Endothelial cell of umbilical vein (primary cell): ENCODE measurements around the gene ANKAR. TPM values are rescaled to one million over a fixed set of nuclear protein-coding genes. Genes with fewer than 3 reads are reported as not detected.
"Not testable (repeated sequence)": the region's sequence is repeated elsewhere in the genome, so short reads cannot be mapped to it uniquely, and the experiment has no call there.

ENCODE experiments used
- BruUV-seq: library from RNA; stranded (reverse); fragments of 400-500 nt; replicated peaks from 2 replicates; lab custom pipeline; 2021; lab: Mats Ljungman, UMichigan
- CTCF ChIA-PET: fragments of 300-600, 350-600 bp; sonication (Branson Sonifier 250); formaldehyde crosslinking; loops from one replicate; lab custom pipeline; 2021; ENCODE audit warnings: antibody characterized with exemption, inconsistent platforms; lab: Charles Lee
- POLR2A ChIA-PET: fragments of 300-600, 350-600 bp; sonication (Branson Sonifier 250); formaldehyde crosslinking; loops from one replicate; lab custom pipeline; 2021; ENCODE audit warnings: antibody characterized with exemption, inconsistent platforms; lab: Charles Lee
- DNase-seq: peaks from one replicate; pipeline ENCODE4 v3.0.0-alpha.2; 2011; ENCODE audit warnings: low read depth, low spot score
- FAIRE-seq: peaks from 2 replicates; lab custom pipeline; 2011; peaks lifted over from hg19 to GRCh38; lab: Jason Lieb, UNC
- H2AFZ ChIP-seq: 2 replicates; pipeline ENCODE4 v1.6.0; 2012; ENCODE audit warnings: low read depth, low read length, control low read depth, inconsistent platforms
- H3K27ac ChIP-seq: 2 replicates; pipeline ENCODE4 v1.5.1; 2011; ENCODE audit warnings: low read depth, mild to moderate bottlenecking, control low read depth, low read length, moderate library complexity; ENCODE audit not compliant: insufficient read depth
- H3K27me3 ChIP-seq, 2 experiments: 2 replicates each; pipeline versions ENCODE4 v1.6.0 to v1.6.1; 2011; ENCODE audit warnings: low read length in 2 of 2, mixed read lengths in 1 of 2; ENCODE audit not compliant: control insufficient read depth in 2 of 2, insufficient read depth in 2 of 2
- H3K36me3 ChIP-seq, 2 experiments: 2 replicates in 1 of 2; 3 replicates in 1 of 2; pipeline ENCODE4 v1.5.1; 2011; ENCODE audit warnings: low read length in 2 of 2, mild to moderate bottlenecking in 1 of 2, moderate library complexity in 1 of 2; ENCODE audit not compliant: control insufficient read depth in 2 of 2, insufficient read depth in 2 of 2; ENCODE audit errors: extremely low read depth in 1 of 2
- H3K4me1 ChIP-seq: 3 replicates; pipeline ENCODE4 v1.5.1; 2011; ENCODE audit warnings: mild to moderate bottlenecking, low read length; ENCODE audit not compliant: control insufficient read depth, insufficient read depth; ENCODE audit errors: extremely low read depth
- H3K4me2 ChIP-seq: 2 replicates; pipeline ENCODE4 v1.6.1; 2011; ENCODE audit warnings: low read length, control low read depth, mixed read lengths; ENCODE audit not compliant: insufficient read depth
- H3K4me3 ChIP-seq, 3 experiments: fragments of 200-600 bp in 1 of 3; sonication (generic), shearing (Covaris generic) in 1 of 3; replicated peaks in 1 of 3; 2 replicates each; pipeline ENCODE4 v1.5.1; 2011 to 2016; ENCODE audit warnings: control low read depth in 3 of 3, low read length in 3 of 3, mild to moderate bottlenecking in 2 of 3, inconsistent platforms in 1 of 3, low read depth in 1 of 3, moderate library complexity in 1 of 3; ENCODE audit not compliant: insufficient read depth in 1 of 3
- H3K79me2 ChIP-seq: 2 replicates; pipeline ENCODE4 v1.6.0; 2012; ENCODE audit warnings: low read length, inconsistent platforms; ENCODE audit not compliant: control insufficient read depth, insufficient read depth
- H3K9ac ChIP-seq: replicated peaks from 2 replicates; pipeline ENCODE3; 2011; ENCODE audit warnings: low read length, control low read depth; ENCODE audit not compliant: insufficient read depth; ENCODE audit errors: extremely low read depth
- H3K9me1 ChIP-seq: replicated peaks from 3 replicates; pipeline ENCODE4 v1.6.0; 2011; ENCODE audit warnings: mild to moderate bottlenecking, low read length; ENCODE audit not compliant: control insufficient read depth, insufficient read depth; ENCODE audit errors: extremely low read depth
- H3K9me3 ChIP-seq: replicated peaks from 2 replicates; pipeline ENCODE4 v1.5.1; 2012; ENCODE audit warnings: low read length, inconsistent platforms; ENCODE audit not compliant: control insufficient read depth, insufficient read depth
- H4K20me1 ChIP-seq: replicated peaks from 2 replicates; pipeline ENCODE3; 2011; ENCODE audit warnings: mild to moderate bottlenecking, low read length; ENCODE audit not compliant: control insufficient read depth, insufficient read depth; ENCODE audit errors: extremely low read depth
- EZH2 ChIP-seq: IDR thresholded peaks from 2 replicates; pipeline ENCODE4 v1.6.1; 2012; ENCODE audit warnings: borderline replicate concordance, low read depth, mild to moderate bottlenecking, moderate library complexity, low read length, inconsistent platforms; ENCODE audit not compliant: severe bottlenecking
- FOS ChIP-seq: IDR thresholded peaks from 2 replicates; pipeline ENCODE4 v1.6.1; 2011; ENCODE audit warnings: mild to moderate bottlenecking, low read length, moderate library complexity, borderline replicate concordance; ENCODE audit not compliant: insufficient read depth
- GATA2 ChIP-seq: IDR thresholded peaks from 2 replicates; pipeline ENCODE4 v1.7.0; 2011; ENCODE audit warnings: low read depth, mild to moderate bottlenecking, moderate library complexity, mixed read lengths, low read length; ENCODE audit not compliant: insufficient read length, insufficient read depth
- JUN ChIP-seq: IDR thresholded peaks from 2 replicates; pipeline ENCODE4 v1.6.1; 2011; ENCODE audit warnings: borderline replicate concordance, low read depth; ENCODE audit not compliant: insufficient read length, insufficient read depth
- MAX ChIP-seq: IDR thresholded peaks from 2 replicates; pipeline ENCODE4 v1.6.1; 2011; ENCODE audit not compliant: insufficient read depth, insufficient read length
- MYC ChIP-seq: IDR thresholded peaks from one replicate; pipeline ENCODE4 v1.6.1; 2011; ENCODE audit warnings: mild to moderate bottlenecking, low read depth, low read length
- POLR2A ChIP-seq: IDR thresholded peaks from 2 replicates; pipeline ENCODE4 v1.6.1; 2012; ENCODE audit warnings: low read depth, mild to moderate bottlenecking, control low read depth, low read length
- POLR2AphosphoS5 ChIP-seq: IDR thresholded peaks from 2 replicates; pipeline ENCODE4 v1.6.1; 2012; ENCODE audit warnings: low read depth, mild to moderate bottlenecking, control low read depth, low read length, moderate library complexity; ENCODE audit not compliant: insufficient read depth
- dilution Hi-C: fragments of 300-500 bp; cut with MboI; formaldehyde crosslinking; loops from one replicate; pipeline ENCODE4 v1.15.0; 2019; ENCODE audit warnings: low sequenced_read_pairs; ENCODE audit not compliant: extremely low pct_ligation_motif_present
- intact Hi-C: fragments of 100-400 bp; cut with micrococcal nuclease; formaldehyde crosslinking; loops from one replicate; pipeline ENCODE4 v1.10.0; 2022
- polyA plus RNA-seq, 4 experiments: library from polyadenylated mRNA; depleted of rRNA in 3 of 4; stranded (reverse) in 3 of 4; unstranded in 1 of 4; fragments of >200 nt; gene quantifications; 2 replicates each; pipeline versions ENCODE4 v1.2.1 to v1.2.3, GENCODE V29; 2011 to 2012; ENCODE audit warnings: missing spikeins in 1 of 4
- total RNA-seq: library from RNA; stranded (reverse); gene quantifications from 2 replicates; pipeline ENCODE4 v1.2.3, GENCODE V29; 2021
- TF ChIP-seq, protein P1 (sequence below), 2 donors: IDR thresholded peaks; 1 replicate in 1 of 2; 2 replicates in 1 of 2; pipeline ENCODE4 v1.5.1; 2011; ENCODE audit warnings: low read length in 2 of 2, mild to moderate bottlenecking in 2 of 2, moderate library complexity in 2 of 2, control low read depth in 1 of 2, inconsistent platforms in 1 of 2, low read depth in 1 of 2; ENCODE audit not compliant: insufficient read depth in 1 of 2; ENCODE audit errors: extremely low read depth in 1 of 2

Gene ANKAR
- total and polyA plus RNA-seq, 2 donors (not counting 3 experiments of a cell fraction or from before 2014, with no cell fraction given), result 1.3 to 4.3 TPM

GRCh38 chr2:189717593-189717992 lies 43.1 kb downstream of the ANKAR start:
- H4K20me1 ChIP-seq, intact Hi-C loops, H3K4me2 ChIP-seq, H3K79me2 ChIP-seq, H3K27me3 ChIP-seq, H3K9me3 ChIP-seq, POLR2A ChIA-PET, H3K36me3 ChIP-seq, H3K4me1 ChIP-seq, H2AFZ ChIP-seq, CTCF ChIA-PET, H3K9me1 ChIP-seq, DNase-seq, H3K9ac ChIP-seq, H3K27ac ChIP-seq, H3K4me3 ChIP-seq, BruUV-seq, FAIRE-seq, dilution Hi-C loops: not testable (repeated sequence)

DNA sequence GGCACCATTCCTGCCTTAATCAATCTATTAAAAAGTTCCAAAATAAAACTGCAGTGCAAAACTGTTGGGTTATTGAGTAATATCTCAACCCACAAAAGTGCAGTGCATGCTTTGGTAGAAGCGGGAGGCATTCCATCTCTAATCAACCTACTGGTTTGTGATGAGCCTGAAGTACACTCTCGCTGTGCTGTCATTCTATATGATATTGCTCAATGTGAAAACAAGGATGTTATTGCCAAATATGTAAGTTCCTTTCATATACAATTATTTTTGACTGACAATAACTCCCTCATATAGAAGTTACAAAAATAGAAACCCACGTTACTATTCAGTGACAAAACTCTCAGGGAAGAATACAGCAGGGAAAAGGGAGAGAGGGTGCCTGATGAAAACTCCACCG lies 45.1 kb downstream of the ANKAR start:
- no peaks in the 10 kb centered on the region for H3K4me1 ChIP-seq
- H3K9me3 ChIP-seq, result no peaks in the 10 kb centered on the region
- intact Hi-C loops, result no loop called here
- H3K9me1 ChIP-seq, result no peaks in the 10 kb centered on the region
- DNase-seq (no peak), FAIRE-seq (no peak)
- CTCF ChIA-PET, result interaction anchor here (1.6 kb wide), 1 partner anchor 7 kb away, joined by 3 read pairs; no protein-coding TSS in a partner anchor
- no peaks in the 10 kb centered on the region for H3K27me3 ChIP-seq
- no TSS peak for BruUV-seq
- no peaks in the 10 kb centered on the region for H3K79me2 ChIP-seq
- no peak overlapping the region for H3K27ac ChIP-seq
- H3K4me3 ChIP-seq, result no peak overlapping the region
- dilution Hi-C loops, result no loop called here
- no peak overlapping the region for H3K4me2 ChIP-seq
- H3K36me3 ChIP-seq, result no peaks in the 10 kb centered on the region
- no peak overlapping the region for H3K9ac ChIP-seq
- no peak for TF ChIP-seq MAX
- TF ChIP-seq, protein P1, sequence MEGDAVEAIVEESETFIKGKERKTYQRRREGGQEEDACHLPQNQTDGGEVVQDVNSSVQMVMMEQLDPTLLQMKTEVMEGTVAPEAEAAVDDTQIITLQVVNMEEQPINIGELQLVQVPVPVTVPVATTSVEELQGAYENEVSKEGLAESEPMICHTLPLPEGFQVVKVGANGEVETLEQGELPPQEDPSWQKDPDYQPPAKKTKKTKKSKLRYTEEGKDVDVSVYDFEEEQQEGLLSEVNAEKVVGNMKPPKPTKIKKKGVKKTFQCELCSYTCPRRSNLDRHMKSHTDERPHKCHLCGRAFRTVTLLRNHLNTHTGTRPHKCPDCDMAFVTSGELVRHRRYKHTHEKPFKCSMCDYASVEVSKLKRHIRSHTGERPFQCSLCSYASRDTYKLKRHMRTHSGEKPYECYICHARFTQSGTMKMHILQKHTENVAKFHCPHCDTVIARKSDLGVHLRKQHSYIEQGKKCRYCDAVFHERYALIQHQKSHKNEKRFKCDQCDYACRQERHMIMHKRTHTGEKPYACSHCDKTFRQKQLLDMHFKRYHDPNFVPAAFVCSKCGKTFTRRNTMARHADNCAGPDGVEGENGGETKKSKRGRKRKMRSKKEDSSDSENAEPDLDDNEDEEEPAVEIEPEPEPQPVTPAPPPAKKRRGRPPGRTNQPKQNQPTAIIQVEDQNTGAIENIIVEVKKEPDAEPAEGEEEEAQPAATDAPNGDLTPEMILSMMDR (IDR thresholded peaks at IDR 0.05; ENCODE audit: extremely low read depth in 1 of 2, insufficient read depth in 1 of 2, low read depth in 1 of 2, low read length in 2 of 2), result no peak
- TF ChIP-seq GATA2, result no peak
- TF ChIP-seq MYC, result no peak
- no peak for TF ChIP-seq POLR2AphosphoS5
- TF ChIP-seq FOS, result no peak
- TF ChIP-seq JUN, result no peak
- TF ChIP-seq POLR2A, result no peak
- TF ChIP-seq EZH2, result no peak
- POLR2A ChIA-PET, result no interaction called here
- no peaks in the 10 kb centered on the region for H4K20me1 ChIP-seq
- no peak overlapping the region for H2AFZ ChIP-seq
